HUES6 (cell line): ENCODE results near the gene SERGEF.

Experiments used
- H3K27ac ChIP-seq: 2 replicates; pipeline ENCODE4 v1.7.0; 2013; ENCODE audit warnings: low read depth, mild to moderate bottlenecking, low read length, inconsistent platforms
- H3K27me3 ChIP-seq: 2 replicates; pipeline ENCODE4 v1.6.1; 2013; ENCODE audit warnings: low read length; ENCODE audit not compliant: control insufficient read depth, insufficient read depth
- H3K36me3 ChIP-seq: 2 replicates; pipeline ENCODE4 v1.6.1; 2013; ENCODE audit warnings: low read length; ENCODE audit not compliant: control insufficient read depth, insufficient read depth
- H3K4me1 ChIP-seq: 2 replicates; pipeline ENCODE4 v1.6.1; 2013; ENCODE audit warnings: low read length; ENCODE audit not compliant: control insufficient read depth, insufficient read depth
- H3K4me3 ChIP-seq: 2 replicates; pipeline ENCODE4 v1.5.1; 2013; ENCODE audit warnings: low read depth, low read length
- H3K9ac ChIP-seq: one replicate; pipeline ENCODE4 v1.6.1; 2013; ENCODE audit warnings: mild to moderate bottlenecking, low read length
- H3K9me3 ChIP-seq: 2 replicates; pipeline ENCODE4 v1.6.1; 2013; ENCODE audit warnings: low read depth, low read length; ENCODE audit not compliant: control insufficient read depth, insufficient read depth

The SERGEF gene

GRCh38 chr11:17861036-17861755 is 151.7 kb downstream of the SERGEF start:
- Histone ChIP-seq H3K27ac (no peak overlapping the region), H3K9me3 (no peaks in the 10 kb centered on the region), H3K9ac (no peak overlapping the region), H3K27me3 (no peaks in the 10 kb centered on the region), H3K4me1 (peaks cover 11% of the 10 kb centered on the region; the same call in 1 of the 2 replicates), H3K4me3 (no peak overlapping the region), H3K36me3 (no peaks in the 10 kb centered on the region)

- no peaks in the 10 kb centered on the region for H3K9me3 ChIP-seq
- peaks cover 11% of the 10 kb centered on the region; the same call in 1 of the 2 replicates for H3K4me1 ChIP-seq
- no peak overlapping the region for H3K4me3 ChIP-seq
- H3K27me3 ChIP-seq: no peaks in the 10 kb centered on the region
- no peaks in the 10 kb centered on the region for H3K36me3 ChIP-seq
- H3K27ac ChIP-seq: no peak overlapping the region
- H3K9ac ChIP-seq: no peak overlapping the region
Observed at GRCh38 chr11:17859552-17859951, 153.3 kb downstream of the SERGEF start.

- Histone ChIP-seq H3K4me3 (no peak overlapping the region), H3K4me1 (no peaks in the 10 kb centered on the region), H3K27me3 (no peaks in the 10 kb centered on the region), H3K9ac (no peak overlapping the region), H3K9me3 (no peaks in the 10 kb centered on the region), H3K36me3 (no peaks in the 10 kb centered on the region), H3K27ac (no peak overlapping the region)
Observed at GRCh38 chr11:17855531-17856290, 157.1 kb downstream of the SERGEF start.

GRCh38 chr11:17853280-17853679 is 159.6 kb downstream of the SERGEF start:
- Histone ChIP-seq H3K4me1 (no peaks in the 10 kb centered on the region), H3K27me3 (no peaks in the 10 kb centered on the region), H3K9me3 (no peaks in the 10 kb centered on the region), H3K36me3 (no peaks in the 10 kb centered on the region), H3K27ac (no peak overlapping the region), H3K4me3 (no peak overlapping the region), H3K9ac (no peak overlapping the region)

GRCh38 chr11:17852246-17852645 is 160.6 kb downstream of the SERGEF start:
- H3K9ac ChIP-seq: no peak overlapping the region

GRCh38 chr11:17851697-17852096 is 161.2 kb downstream of the SERGEF start:
- Histone ChIP-seq H3K9ac (no peak overlapping the region), H3K9me3 (no peaks in the 10 kb centered on the region), H3K36me3 (no peaks in the 10 kb centered on the region), H3K4me3 (no peak overlapping the region), H3K4me1 (no peaks in the 10 kb centered on the region), H3K27me3 (no peaks in the 10 kb centered on the region), H3K27ac (no peak overlapping the region)

More at GRCh38 chr11:17852246-17852645, 160.6 kb downstream of the SERGEF start:
- Histone ChIP-seq H3K27ac (no peak overlapping the region), H3K9me3 (no peaks in the 10 kb centered on the region), H3K4me3 (no peak overlapping the region), H3K36me3 (no peaks in the 10 kb centered on the region), H3K4me1 (no peaks in the 10 kb centered on the region), H3K27me3 (no peaks in the 10 kb centered on the region)

- Histone ChIP-seq H3K27me3 (no peaks in the 10 kb centered on the region), H3K4me1 (no peaks in the 10 kb centered on the region), H3K9me3 (no peaks in the 10 kb centered on the region), H3K27ac (no peak overlapping the region), H3K4me3 (no peak overlapping the region), H3K36me3 (no peaks in the 10 kb centered on the region), H3K9ac (no peak overlapping the region)
Observed at GRCh38 chr11:17850336-17850735, 162.5 kb downstream of the SERGEF start.

- Histone ChIP-seq H3K4me1 (no peaks in the 10 kb centered on the region), H3K36me3 (no peaks in the 10 kb centered on the region), H3K4me3 (no peak overlapping the region), H3K27ac (no peak overlapping the region), H3K9ac (no peak overlapping the region), H3K9me3 (no peaks in the 10 kb centered on the region), H3K27me3 (no peaks in the 10 kb centered on the region)
Observed at GRCh38 chr11:17848715-17849114, 164.1 kb downstream of the SERGEF start.

- H3K27ac ChIP-seq: no peak overlapping the region
- no peaks in the 10 kb centered on the region for H3K36me3 ChIP-seq
- no peaks in the 10 kb centered on the region for H3K9me3 ChIP-seq
- H3K27me3 ChIP-seq: no peaks in the 10 kb centered on the region
- no peak overlapping the region for H3K4me3 ChIP-seq
- H3K9ac ChIP-seq: no peak overlapping the region
- no peaks in the 10 kb centered on the region for H3K4me1 ChIP-seq
Observed at GRCh38 chr11:17846852-17847453, 165.9 kb downstream of the SERGEF start.

- no peaks in the 10 kb centered on the region for H3K4me1 ChIP-seq
- H3K27ac ChIP-seq: no peak overlapping the region
- no peaks in the 10 kb centered on the region for H3K9me3 ChIP-seq
- no peak overlapping the region for H3K4me3 ChIP-seq
- H3K27me3 ChIP-seq: no peaks in the 10 kb centered on the region
- no peaks in the 10 kb centered on the region for H3K36me3 ChIP-seq
- no peak overlapping the region for H3K9ac ChIP-seq
Observed at GRCh38 chr11:17845431-17845881, 167.4 kb downstream of the SERGEF start.

- no peaks in the 10 kb centered on the region for H3K4me1 ChIP-seq
- no peak overlapping the region for H3K27ac ChIP-seq
Observed at GRCh38 chr11:17840101-17840548, 172.7 kb downstream of the SERGEF start.

More at GRCh38 chr11:17840101-17840548, 172.7 kb downstream of the SERGEF start:
- Histone ChIP-seq H3K4me3 (no peak overlapping the region), H3K27me3 (no peaks in the 10 kb centered on the region), H3K9me3 (no peaks in the 10 kb centered on the region), H3K36me3 (no peaks in the 10 kb centered on the region), H3K9ac (no peak overlapping the region)
